OCI-LY7 (cell line): ENCODE results near the gene LRRC75A. TPM values are rescaled to one million over a fixed set of nuclear protein-coding genes. Genes with fewer than 3 reads are reported as not detected.

Experiments used
- BruUV-seq: library from RNA; stranded (reverse); fragments of 400-500 nt; replicated peaks from 2 replicates; lab custom pipeline; 2021; lab: Mats Ljungman, UMichigan
- CTCF ChIA-PET: fragments of 300-600 bp; sonication (Branson Sonifier 250); formaldehyde crosslinking; loops from one replicate; lab custom pipeline; 2022; ENCODE audit warnings: antibody characterized with exemption; ENCODE audit not compliant: unreplicated experiment; lab: Charles Lee
- POLR2A ChIA-PET: fragments of 300-600 bp; sonication (Branson Sonifier 250); formaldehyde crosslinking; loops from one replicate; lab custom pipeline; 2022; ENCODE audit warnings: antibody characterized with exemption; lab: Charles Lee
- DNase-seq: peaks from one replicate; pipeline ENCODE4 v3.0.0-alpha.2; 2015; ENCODE audit warnings: low spot score
- H2AFZ ChIP-seq: fragments of 200-600 bp; sonication (generic), shearing (Covaris generic); 2 replicates; pipeline ENCODE4 v1.6.1; 2014; ENCODE audit warnings: mild to moderate bottlenecking, antibody characterized with exemption, low read length, moderate library complexity
- H3K27ac ChIP-seq: fragments of 200-600 bp; sonication (generic); 2 replicates; pipeline ENCODE4 v1.5.1; 2014; ENCODE audit warnings: mixed run types, low read depth, mild to moderate bottlenecking, moderate library complexity, low read length, inconsistent platforms; ENCODE audit not compliant: poor library complexity, severe bottlenecking
- H3K36me3 ChIP-seq: fragments of 200-600 bp; sonication (generic); 2 replicates; pipeline ENCODE4 v1.6.1; 2014; ENCODE audit warnings: mild to moderate bottlenecking, antibody characterized with exemption, low read length, moderate library complexity, mixed read lengths; ENCODE audit not compliant: insufficient read depth
- H3K4me1 ChIP-seq: fragments of 200-600 bp; sonication (generic); 2 replicates; pipeline ENCODE4 v1.5.1; 2014; ENCODE audit warnings: mild to moderate bottlenecking, low read length; ENCODE audit not compliant: insufficient read depth, poor library complexity, severe bottlenecking
- H3K4me2 ChIP-seq: fragments of 200-600 bp; sonication (generic); 2 replicates; pipeline ENCODE4 v1.6.1; 2014; ENCODE audit warnings: mild to moderate bottlenecking, low read length
- H3K4me3 ChIP-seq: fragments of 200-600 bp; sonication (generic); 2 replicates; pipeline ENCODE4 v1.5.1; 2014; ENCODE audit warnings: mild to moderate bottlenecking, low read depth, low read length; ENCODE audit not compliant: poor library complexity, severe bottlenecking
- H3K79me2 ChIP-seq: fragments of 200-600 bp; sonication (generic); 2 replicates; pipeline ENCODE4 v1.6.1; 2016; ENCODE audit warnings: low read depth, mild to moderate bottlenecking, low read length, moderate library complexity, mixed read lengths; ENCODE audit not compliant: insufficient read depth
- H3K9me2 ChIP-seq: fragments of 200-600 bp; sonication (generic); 2 replicates; pipeline ENCODE4 v1.6.1; 2016; ENCODE audit warnings: mild to moderate bottlenecking, low read length, mixed read lengths; ENCODE audit not compliant: insufficient read depth
- H3K9me3 ChIP-seq: fragments of 200-600 bp; sonication (generic); 2 replicates; pipeline ENCODE4 v1.6.1; 2014; ENCODE audit warnings: mild to moderate bottlenecking, mixed run types, low read length, mixed read lengths
- H4K20me1 ChIP-seq: fragments of 200-600 bp; sonication (generic); 2 replicates; pipeline ENCODE4 v1.6.1; 2014; ENCODE audit warnings: mild to moderate bottlenecking, antibody characterized with exemption, low read length, moderate library complexity, mixed read lengths; ENCODE audit not compliant: insufficient read depth
- EZH2phosphoT487 ChIP-seq: fragments of 200-600 bp; sonication (generic); IDR thresholded peaks from 2 replicates; pipeline ENCODE4 v1.6.1; 2018; ENCODE audit warnings: low read depth, borderline replicate concordance, mild to moderate bottlenecking, mixed run types, antibody characterized with exemption, low read length, moderate library complexity, mixed read lengths
- intact Hi-C: fragments of 100-400 bp; cut with micrococcal nuclease; formaldehyde crosslinking; loops from one replicate; pipeline ENCODE4 v1.10.0; 2022; ENCODE audit not compliant: unreplicated experiment
- total RNA-seq, 2 experiments: library from RNA; depleted of rRNA in 1 of 2; stranded (reverse); fragments of >200 nt in 1 of 2; shearing (Covaris generic) in 1 of 2; gene quantifications; 2 replicates each; pipeline ENCODE4 v1.2.3, GENCODE V29; 2014 to 2022
- TF ChIP-seq, protein P1 (sequence below): fragments of 200-600 bp; sonication (generic); conservative IDR thresholded peaks from 2 replicates; pipeline ENCODE4 v1.5.1; 2014; ENCODE audit warnings: mild to moderate bottlenecking, antibody characterized with exemption, low read length, moderate library complexity, mixed read lengths

LRRC75A gene
- total RNA-seq, 2 experiments from 2014 or later = not detected

DNA sequence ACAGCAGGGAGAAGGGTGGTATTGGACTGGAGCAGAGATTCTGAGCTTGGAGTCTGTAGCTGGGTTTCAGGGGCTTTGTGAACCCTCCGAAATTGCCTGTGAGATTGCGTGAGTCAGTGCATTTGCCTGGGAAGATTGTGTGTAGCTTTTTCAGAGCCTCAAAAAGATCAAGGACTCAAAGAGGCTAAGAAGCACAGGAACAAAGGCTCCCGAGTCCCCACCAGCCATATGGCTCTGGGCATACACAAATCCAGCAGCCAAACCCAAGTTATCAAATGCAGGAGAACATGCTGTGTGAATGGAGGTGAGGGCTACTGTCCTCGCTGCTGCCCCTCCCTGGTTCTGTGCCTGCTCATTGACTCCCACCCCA, 3.0 kb downstream of the LRRC75A start:
- Histone ChIP-seq H3K4me2 (no peak overlapping the region), H3K36me3 (no peaks in the 10 kb centered on the region), H3K79me2 (no peaks in the 10 kb centered on the region), H3K27ac (no peak overlapping the region), H3K4me1 (no peaks in the 10 kb centered on the region), H3K4me3 (no peak overlapping the region), H3K9me3 (no peaks in the 10 kb centered on the region), H2AFZ (no peak overlapping the region), H3K9me2 (no peaks in the 10 kb centered on the region), H4K20me1 (no peaks in the 10 kb centered on the region)
- intact Hi-C loops = no loop called here
- TF ChIP-seq, protein P1, sequence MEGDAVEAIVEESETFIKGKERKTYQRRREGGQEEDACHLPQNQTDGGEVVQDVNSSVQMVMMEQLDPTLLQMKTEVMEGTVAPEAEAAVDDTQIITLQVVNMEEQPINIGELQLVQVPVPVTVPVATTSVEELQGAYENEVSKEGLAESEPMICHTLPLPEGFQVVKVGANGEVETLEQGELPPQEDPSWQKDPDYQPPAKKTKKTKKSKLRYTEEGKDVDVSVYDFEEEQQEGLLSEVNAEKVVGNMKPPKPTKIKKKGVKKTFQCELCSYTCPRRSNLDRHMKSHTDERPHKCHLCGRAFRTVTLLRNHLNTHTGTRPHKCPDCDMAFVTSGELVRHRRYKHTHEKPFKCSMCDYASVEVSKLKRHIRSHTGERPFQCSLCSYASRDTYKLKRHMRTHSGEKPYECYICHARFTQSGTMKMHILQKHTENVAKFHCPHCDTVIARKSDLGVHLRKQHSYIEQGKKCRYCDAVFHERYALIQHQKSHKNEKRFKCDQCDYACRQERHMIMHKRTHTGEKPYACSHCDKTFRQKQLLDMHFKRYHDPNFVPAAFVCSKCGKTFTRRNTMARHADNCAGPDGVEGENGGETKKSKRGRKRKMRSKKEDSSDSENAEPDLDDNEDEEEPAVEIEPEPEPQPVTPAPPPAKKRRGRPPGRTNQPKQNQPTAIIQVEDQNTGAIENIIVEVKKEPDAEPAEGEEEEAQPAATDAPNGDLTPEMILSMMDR = no peak
- no peak for TF ChIP-seq EZH2phosphoT487
- POLR2A ChIA-PET = interaction anchor here (1.2 kb wide), 1 partner anchor 9 kb away, joined by 3 read pairs; no protein-coding TSS in a partner anchor
- BruUV-seq = no TSS peak
- DNase-seq = no peak
- CTCF ChIA-PET = no interaction called here

GRCh38 chr17:16488186-16488967, 3.6 kb downstream of the LRRC75A start:
- POLR2A ChIA-PET = interaction anchor here (0.8 to 1.2 kb wide), 2 partner anchors 8 to 11 kb away, joined by 3 read pairs; no protein-coding TSS in a partner anchor
- BruUV-seq = no TSS peak
- CTCF ChIA-PET = no interaction called here
- Histone ChIP-seq H3K9me3 (no peaks in the 10 kb centered on the region), H3K4me1 (no peaks in the 10 kb centered on the region), H3K27ac (no peak overlapping the region), H3K36me3 (no peaks in the 10 kb centered on the region), H2AFZ (no peak overlapping the region), H3K79me2 (no peaks in the 10 kb centered on the region), H4K20me1 (no peaks in the 10 kb centered on the region), H3K4me2 (no peak overlapping the region), H3K4me3 (no peak overlapping the region), H3K9me2 (no peaks in the 10 kb centered on the region)
- TF ChIP-seq, protein P1 = no peak
- no peak for TF ChIP-seq EZH2phosphoT487
- intact Hi-C loops = no loop called here
- DNase-seq = peak; percentile 18
